NCI-H2029 treated with DMSO at 0.1 percent for 48 hours (cell line): ENCODE data around the gene PTPRN2.

ENCODE experiments used
- DNase-seq: peaks from one replicate; lab custom pipeline; 2025; lab: John Stamatoyannopoulos, UW

PTPRN2 gene

DNA sequence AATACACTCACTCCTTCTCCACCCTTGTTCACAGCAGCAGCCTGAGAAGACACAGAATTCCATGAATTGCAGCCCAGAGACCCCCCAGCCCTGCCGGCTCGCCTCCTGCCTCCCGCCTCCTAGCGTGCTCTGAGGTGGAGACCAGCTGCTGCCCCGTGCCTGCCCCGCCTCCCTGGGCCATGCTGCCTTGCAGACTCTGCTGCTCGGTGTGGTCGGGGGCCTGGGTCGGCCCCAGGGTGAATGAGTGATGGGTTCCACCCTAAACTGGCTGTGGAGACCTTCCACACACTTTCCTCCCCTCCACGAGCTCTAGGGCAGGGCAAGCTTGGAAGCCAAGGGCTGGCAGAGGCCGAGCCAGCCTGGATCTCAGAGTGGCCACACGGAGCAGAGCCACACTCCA, 771.5 kb downstream of the PTPRN2 start:
- DNase-seq, result no peak

GRCh38 chr7:157815706-157816022, 772.0 kb downstream of the PTPRN2 start:
- no peak for DNase-seq

- DNase-seq, result no peak
These were observed 772.5 kb downstream of the PTPRN2 start for GRCh38 chr7:157814931-157815705.

- no peak for DNase-seq
These were observed 773.6 kb downstream of the PTPRN2 start for GRCh38 chr7:157813741-157814661.

DNA sequence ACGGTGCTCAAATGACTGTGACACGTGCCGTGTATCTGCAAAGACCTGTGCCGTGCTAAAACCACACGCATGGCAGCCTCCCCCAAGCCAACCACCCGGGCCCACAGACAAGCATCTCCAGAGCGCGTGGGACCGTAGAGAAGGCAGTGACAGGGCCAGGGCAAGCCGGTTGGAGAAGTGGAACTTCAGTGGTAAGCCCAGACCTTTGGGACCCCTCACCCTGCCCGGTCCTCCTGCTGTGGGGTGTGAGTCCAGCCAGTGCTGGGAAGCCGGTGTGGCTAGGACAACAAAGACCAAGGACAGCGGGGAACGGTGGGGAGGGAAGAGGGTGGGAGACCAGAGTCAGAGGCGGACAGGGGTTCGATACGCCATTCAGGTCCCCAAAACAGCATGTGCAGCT, 774.6 kb downstream of the PTPRN2 start:
- DNase-seq, result no peak

DNA sequence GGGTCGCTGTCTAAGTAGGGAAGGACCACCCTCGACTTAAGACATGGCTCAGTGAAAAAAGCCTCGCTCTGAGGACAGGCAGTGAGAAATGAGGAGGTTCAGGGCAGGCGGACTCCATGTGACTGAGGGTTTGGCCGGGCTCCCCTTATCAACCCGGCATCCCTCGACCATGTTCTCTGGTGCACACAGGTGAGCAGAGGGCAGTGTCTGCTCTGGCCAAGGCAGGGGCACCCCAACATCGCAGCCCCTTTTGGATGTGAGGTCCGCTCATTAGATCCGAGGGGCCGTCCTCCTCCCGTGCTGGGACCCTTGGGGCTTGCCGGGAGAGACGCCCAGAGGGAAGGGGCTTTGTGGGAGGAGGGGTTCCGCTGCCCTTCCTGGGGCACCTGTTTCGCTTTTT, 775.7 kb downstream of the PTPRN2 start:
- DNase-seq, result no peak

GRCh38 chr7:157809863-157810851, 777.5 kb downstream of the PTPRN2 start:
- DNase-seq, result no peak

GRCh38 chr7:157809154-157809862, 778.3 kb downstream of the PTPRN2 start:
- no peak for DNase-seq

- DNase-seq, result no peak
These were observed 779.6 kb downstream of the PTPRN2 start for GRCh38 chr7:157808042-157808441.

GRCh38 chr7:157807510-157807909, 780.1 kb downstream of the PTPRN2 start:
- no peak for DNase-seq

DNA sequence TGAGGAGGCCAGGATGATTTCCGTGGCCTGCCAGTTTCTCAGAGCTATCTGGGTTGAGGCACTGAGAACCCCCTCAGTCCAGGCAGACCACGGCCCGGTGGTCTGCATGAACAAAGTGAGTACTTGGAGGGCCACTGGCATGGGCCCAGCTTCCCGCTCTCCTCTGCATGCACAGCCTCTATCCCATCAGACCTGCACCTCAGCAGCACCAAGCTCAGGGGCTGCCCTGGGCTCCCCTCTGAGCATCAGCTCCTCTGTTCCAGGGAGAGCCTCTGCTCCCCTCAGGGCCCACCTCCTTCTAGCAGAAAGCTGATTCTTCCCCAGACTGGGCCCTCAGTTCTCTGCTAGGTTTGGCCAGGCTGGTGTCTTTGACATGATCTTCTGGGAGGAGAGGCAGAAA, 780.9 kb downstream of the PTPRN2 start:
- no peak for DNase-seq

GRCh38 chr7:157805713-157806112, 781.9 kb downstream of the PTPRN2 start:
- peak; percentile 23 for DNase-seq

GRCh38 chr7:157803906-157804305, 783.7 kb downstream of the PTPRN2 start:
- DNase-seq, result no peak

GRCh38 chr7:157801971-157802675, 785.5 kb downstream of the PTPRN2 start:
- no peak for DNase-seq

DNA sequence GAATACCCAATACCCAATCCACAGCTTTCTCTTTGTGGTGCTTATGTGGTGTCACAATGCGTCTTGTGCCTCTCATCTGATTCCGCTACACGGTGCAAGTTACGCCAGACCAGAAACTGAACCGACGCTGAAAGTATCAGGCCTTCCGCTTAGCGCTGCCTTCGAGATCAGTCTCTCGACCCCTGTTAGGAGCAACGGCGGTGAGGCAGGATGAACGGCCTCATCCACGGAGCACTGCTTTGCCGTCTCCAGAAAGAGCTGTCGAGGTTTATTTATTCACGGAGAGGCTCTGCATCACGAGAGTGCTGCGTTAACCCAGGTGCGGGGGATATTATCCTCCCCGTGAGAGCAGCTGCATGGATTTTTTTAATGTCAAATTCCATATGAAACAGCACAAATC, 786.5 kb downstream of the PTPRN2 start:
- no peak for DNase-seq

DNA sequence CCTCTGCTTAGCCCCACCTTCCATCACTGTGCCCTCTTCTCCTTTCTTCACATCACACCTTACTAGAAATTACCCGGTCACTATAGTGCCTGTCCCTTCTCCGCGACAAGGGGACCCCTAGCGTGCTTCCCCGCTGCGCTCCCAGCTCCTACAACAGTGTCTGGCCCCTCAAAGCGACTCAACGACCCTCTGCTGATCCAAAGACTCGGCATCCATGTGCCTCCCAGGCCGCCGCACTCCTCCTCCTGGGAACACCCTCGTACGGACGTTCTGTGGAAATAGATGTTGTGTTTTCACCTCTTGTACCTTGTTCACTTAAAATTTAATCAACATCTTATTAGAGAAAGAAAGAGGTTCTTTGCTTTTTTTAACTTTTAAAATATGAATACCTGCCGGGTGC, 787.3 kb downstream of the PTPRN2 start:
- DNase-seq, result no peak

DNA sequence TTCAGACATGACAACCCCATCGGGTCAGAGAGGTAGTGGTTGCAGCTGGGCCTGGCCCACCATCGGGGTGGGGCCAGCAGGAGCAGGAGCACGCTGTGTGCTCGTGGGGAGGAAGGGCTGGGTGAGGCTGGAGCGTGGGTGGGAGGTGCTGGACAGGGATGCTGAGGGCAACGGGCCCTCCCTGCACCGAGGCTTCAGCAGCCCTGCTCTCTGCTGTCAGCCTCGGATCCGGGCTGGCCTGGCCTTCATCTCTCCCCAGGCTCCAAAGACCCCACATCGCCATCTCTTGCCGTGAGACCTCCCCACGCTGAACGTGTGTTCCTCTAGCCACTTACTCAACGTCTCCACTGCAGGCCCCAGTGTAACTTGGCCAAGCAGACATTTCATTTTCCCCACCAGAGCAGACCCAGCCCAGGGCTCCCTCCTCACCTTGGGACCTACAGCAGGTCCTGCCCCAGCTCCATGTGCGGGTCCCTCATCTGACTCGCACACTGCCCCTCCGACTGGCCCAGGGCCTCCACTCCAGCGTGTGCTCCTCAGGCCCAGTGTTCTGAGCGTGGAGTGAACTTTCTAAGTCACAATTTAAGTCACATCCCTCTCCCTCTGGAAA, 788.4 kb downstream of the PTPRN2 start:
- no peak for DNase-seq

DNA sequence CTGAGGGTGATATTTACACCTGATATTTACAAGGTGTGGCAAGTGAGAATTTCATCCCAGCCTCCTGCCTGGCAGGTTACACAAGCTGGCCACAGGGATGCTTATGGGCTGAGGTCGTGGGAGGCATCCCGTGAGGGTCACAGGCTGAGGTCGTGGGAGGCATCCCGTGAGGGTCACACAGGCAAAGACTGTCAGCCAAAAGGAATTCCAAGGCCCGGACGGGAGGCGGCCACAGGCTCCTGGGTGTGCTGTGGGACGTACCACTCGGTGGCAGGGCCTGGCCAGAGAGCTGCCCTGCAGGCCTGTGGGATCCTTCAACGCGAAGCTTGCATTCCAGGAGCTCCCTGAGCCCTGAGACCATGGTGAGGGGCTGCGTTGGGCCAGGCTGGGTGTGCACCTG, 790.3 kb downstream of the PTPRN2 start:
- DNase-seq, result no peak

- no peak for DNase-seq
These were observed 790.8 kb downstream of the PTPRN2 start for GRCh38 chr7:157796846-157797245.

DNA sequence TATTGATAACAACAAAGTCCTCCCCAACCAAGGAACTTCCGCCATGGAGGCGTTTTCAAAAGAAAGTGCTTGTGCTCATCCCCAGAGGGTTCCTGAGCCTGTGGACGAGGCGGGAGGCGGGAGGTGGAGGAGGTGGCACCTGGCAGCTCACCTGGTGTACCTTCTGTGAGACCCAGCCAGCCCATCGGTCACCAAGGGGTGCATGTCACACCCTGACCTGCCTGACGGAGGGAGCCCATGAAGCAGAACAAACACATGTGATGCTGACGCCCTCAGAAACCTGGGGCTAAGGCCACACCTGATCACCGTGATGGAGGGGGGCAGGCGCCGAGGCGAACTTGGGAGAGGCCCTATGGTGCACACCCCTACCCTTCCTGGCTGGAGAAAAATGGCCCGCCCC, 792.0 kb downstream of the PTPRN2 start:
- DNase-seq, result no peak
